ENCODE data around the gene P2RX1.

DNA sequence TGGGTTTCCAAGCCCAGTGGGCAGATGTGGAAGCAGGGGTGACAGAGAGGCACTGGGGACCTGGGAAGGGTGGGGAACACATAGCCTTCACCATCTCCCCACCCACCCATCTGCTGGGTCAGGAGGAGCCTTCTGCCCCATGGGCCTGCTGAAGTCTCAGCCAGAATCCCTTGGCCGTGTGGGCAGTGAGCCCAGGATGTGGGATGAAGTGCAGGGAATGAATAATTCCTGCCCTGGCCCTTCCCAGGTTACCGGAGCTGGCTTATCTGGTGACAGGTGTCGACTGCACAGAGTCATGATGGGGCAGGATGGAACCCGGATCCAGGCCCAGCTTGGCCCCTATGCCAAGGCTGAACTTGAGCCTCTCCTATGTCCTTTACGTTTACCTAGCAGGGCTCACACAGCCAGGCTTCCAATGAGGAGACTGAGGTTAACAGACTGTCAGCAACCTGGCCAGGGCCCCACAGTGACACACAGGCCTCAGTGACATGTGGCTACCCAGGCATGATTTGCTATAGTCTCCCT is 30.5 kb upstream of the P2RX1 start:
- TF ChIP-seq, protein P1, sequence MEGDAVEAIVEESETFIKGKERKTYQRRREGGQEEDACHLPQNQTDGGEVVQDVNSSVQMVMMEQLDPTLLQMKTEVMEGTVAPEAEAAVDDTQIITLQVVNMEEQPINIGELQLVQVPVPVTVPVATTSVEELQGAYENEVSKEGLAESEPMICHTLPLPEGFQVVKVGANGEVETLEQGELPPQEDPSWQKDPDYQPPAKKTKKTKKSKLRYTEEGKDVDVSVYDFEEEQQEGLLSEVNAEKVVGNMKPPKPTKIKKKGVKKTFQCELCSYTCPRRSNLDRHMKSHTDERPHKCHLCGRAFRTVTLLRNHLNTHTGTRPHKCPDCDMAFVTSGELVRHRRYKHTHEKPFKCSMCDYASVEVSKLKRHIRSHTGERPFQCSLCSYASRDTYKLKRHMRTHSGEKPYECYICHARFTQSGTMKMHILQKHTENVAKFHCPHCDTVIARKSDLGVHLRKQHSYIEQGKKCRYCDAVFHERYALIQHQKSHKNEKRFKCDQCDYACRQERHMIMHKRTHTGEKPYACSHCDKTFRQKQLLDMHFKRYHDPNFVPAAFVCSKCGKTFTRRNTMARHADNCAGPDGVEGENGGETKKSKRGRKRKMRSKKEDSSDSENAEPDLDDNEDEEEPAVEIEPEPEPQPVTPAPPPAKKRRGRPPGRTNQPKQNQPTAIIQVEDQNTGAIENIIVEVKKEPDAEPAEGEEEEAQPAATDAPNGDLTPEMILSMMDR (conservative IDR thresholded peaks at IDR 0.05; ENCODE audit: low read depth, low read length): no peak
- no peak for TF ChIP-seq POLR2A (IDR thresholded peaks at IDR 0.05; ENCODE audit: low read depth, low read length)
- no peak for TF ChIP-seq NFE2L2 (IDR thresholded peaks at IDR 0.05; ENCODE audit: low read depth, low read length)
- no peak for TF ChIP-seq MAFK (IDR thresholded peaks at IDR 0.05; ENCODE audit: low read depth, low read length)
- TF ChIP-seq RCOR1 (IDR thresholded peaks at IDR 0.05; ENCODE audit: insufficient replicate concordance, low read length): no peak
- no peak for TF ChIP-seq SMC3 (IDR thresholded peaks at IDR 0.05; ENCODE audit: low read depth, low read length)
- no peak for TF ChIP-seq RFX5 (IDR thresholded peaks at IDR 0.05; ENCODE audit: low read depth, low read length)
- no peak for TF ChIP-seq BHLHE40 (IDR thresholded peaks at IDR 0.05; ENCODE audit: low read depth, low read length)
- no peak for TF ChIP-seq CEBPB (IDR thresholded peaks at IDR 0.05; ENCODE audit: low read depth, low read length)
- no peak for TF ChIP-seq RAD21 (IDR thresholded peaks at IDR 0.05; ENCODE audit: low read length)
